Ishikawa (cell line): ENCODE data around the gene DENR.

Experiments
- CEBPB ChIP-seq: IDR thresholded peaks from 2 replicates; pipeline ENCODE4 v1.6.1; 2012
- CREB1 ChIP-seq: IDR thresholded peaks from 2 replicates; pipeline ENCODE4 v1.6.1; 2012; ENCODE audit warnings: low read depth
- EGR1 ChIP-seq: IDR thresholded peaks from 2 replicates; pipeline ENCODE4 v1.6.1; 2012
- EP300 ChIP-seq: IDR thresholded peaks from 2 replicates; pipeline ENCODE4 v1.6.1; 2012; ENCODE audit warnings: borderline replicate concordance
- MAX ChIP-seq: IDR thresholded peaks from 2 replicates; pipeline ENCODE4 v1.6.1; 2012
- NFIC ChIP-seq: IDR thresholded peaks from 2 replicates; pipeline ENCODE4 v1.6.1; 2012
- RAD21 ChIP-seq: IDR thresholded peaks from 2 replicates; pipeline ENCODE4 v1.6.1; 2012; ENCODE audit warnings: low read depth
- REST ChIP-seq: IDR thresholded peaks from 2 replicates; pipeline ENCODE4 v1.6.1; 2012; ENCODE audit warnings: low read depth, mild to moderate bottlenecking
- TAF1 ChIP-seq: IDR thresholded peaks from 2 replicates; pipeline ENCODE4 v1.6.1; 2012; ENCODE audit warnings: low read depth, mild to moderate bottlenecking
- TEAD4 ChIP-seq: IDR thresholded peaks from 2 replicates; pipeline ENCODE4 v1.6.1; 2012
- YY1 ChIP-seq: IDR thresholded peaks from 2 replicates; pipeline ENCODE4 v1.6.1; 2012; ENCODE audit warnings: low read depth
- ZBTB7A ChIP-seq: IDR thresholded peaks from 2 replicates; pipeline ENCODE4 v1.6.1; 2012; ENCODE audit warnings: low read depth

DNA sequence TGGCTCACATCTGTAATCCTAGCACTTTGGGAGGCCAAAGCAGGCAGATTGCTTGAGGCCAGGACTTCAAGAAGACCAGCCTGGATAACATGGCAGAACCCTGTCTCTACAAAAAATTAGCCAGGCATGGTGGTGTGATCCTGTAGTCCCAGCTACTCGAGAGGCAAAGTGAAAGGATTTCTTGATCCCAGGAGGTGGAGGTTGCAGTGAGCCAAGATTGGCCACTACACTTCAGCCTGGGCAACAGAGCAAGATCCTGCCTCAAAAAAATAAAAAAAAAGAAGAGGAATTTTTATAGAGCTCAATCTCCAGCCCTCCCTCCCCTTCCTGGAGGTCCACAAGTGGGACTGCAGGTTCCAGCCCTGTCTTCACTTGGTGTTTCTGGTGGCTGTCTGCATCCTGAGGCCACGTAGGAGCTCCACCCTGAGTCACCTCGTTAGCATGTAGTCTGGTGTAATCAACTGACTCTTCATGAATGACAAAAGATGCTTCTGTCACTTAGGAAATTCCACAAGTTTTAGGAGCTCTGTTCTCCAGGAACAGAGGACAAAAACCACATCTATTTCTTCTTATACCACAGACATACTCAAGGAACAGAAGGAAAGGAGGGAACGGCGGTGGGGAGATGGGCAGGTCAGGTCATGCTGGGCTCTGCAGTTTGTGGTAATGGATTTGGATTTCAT is 37.9 kb downstream of the DENR start:
- TF ChIP-seq CREB1 (no peak), EP300 (no peak), MAX (no peak), NFIC (no peak), REST (no peak), RAD21 (no peak), EGR1 (no peak), TAF1 (no peak), ZBTB7A (no peak), CEBPB (no peak), YY1 (no peak), TEAD4 (no peak)
